Superior temporal gyrus (tissue), 1 donor: ENCODE measurements around the gene JARID2.

Source experiments
- DNase-seq: peaks from one replicate; pipeline ENCODE4 v3.0.0-alpha.2; 2016; ENCODE audit errors: extremely low spot score

The JARID2 gene

DNA sequence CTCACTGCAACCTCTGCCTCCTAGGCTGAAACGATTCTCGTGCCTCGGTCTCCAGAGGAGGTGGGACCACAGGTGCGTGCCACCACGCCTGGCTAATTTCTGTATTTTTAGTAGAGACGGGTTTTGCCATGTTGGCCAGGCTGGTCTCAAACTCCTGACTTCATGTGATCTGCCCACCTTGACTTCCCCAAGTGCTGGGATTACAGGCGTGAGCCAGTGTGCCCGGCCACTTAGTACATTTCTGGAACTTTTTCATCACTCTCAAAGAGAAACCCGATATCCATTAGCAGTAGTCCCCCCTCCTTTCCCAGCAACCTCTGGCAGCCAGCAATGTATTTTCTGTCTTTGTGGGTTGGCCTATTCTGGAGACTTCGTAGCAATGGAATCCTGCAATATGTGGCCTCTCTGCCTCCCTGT, 109.8 kb downstream of the JARID2 start:
- no peak for DNase-seq

DNA sequence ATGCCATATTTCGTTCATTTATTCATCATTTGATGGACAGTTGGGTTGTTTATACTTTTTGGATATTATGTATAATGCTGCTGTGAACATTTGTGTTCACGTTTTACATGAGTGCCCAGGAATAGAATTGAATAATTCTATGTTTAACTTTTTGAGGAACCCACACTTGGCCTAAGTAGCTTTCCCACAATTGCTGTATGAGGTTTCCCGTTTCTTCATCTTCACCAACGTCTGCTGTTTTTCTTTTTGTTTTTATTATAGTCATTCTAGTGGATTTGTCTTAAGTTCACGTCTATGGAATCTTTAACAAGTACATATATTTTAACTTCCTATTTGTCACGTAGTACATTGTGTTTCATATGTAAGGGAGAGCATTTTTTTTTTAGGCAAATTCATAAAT, 110.3 kb downstream of the JARID2 start:
- no peak for DNase-seq

DNA sequence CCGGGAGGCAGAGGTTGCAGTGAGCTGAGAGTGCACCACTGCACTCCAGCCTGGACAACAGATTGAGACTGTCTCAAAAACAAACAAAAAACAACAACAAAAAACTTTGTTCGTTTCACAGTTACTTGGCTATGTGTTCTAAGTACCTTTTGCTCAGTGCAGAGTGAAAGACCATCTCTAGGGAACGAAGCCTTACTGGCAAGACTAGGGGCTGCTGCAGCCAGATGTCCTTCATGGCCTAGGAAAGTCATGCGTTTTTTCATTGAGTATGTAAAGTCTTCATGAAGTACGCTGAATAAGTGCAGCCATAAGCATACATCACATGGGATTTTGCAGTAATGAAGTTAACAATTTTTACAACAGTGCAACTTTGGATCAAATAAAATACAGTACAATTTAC, 111.1 kb downstream of the JARID2 start:
- no peak for DNase-seq

DNA sequence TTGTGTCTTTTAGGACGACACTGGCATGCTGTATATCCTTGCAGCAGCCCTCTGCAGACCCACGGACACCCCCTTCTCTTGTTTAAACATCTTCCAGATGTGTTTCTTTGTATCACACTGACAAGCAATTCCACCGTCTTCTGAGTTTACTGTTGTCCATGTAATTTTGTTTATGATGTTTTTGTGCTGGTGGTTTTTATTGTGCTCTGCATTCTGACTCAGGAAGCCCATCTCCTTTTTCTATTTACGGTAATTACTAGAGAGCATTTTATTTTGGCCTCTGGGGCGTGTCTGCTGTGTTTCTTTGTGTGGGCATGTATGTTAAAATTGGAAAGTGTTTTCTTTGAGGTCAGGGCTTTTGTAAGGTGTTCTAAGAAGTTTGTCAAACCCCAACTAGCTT, 111.9 kb downstream of the JARID2 start:
- DNase-seq: no peak

DNA sequence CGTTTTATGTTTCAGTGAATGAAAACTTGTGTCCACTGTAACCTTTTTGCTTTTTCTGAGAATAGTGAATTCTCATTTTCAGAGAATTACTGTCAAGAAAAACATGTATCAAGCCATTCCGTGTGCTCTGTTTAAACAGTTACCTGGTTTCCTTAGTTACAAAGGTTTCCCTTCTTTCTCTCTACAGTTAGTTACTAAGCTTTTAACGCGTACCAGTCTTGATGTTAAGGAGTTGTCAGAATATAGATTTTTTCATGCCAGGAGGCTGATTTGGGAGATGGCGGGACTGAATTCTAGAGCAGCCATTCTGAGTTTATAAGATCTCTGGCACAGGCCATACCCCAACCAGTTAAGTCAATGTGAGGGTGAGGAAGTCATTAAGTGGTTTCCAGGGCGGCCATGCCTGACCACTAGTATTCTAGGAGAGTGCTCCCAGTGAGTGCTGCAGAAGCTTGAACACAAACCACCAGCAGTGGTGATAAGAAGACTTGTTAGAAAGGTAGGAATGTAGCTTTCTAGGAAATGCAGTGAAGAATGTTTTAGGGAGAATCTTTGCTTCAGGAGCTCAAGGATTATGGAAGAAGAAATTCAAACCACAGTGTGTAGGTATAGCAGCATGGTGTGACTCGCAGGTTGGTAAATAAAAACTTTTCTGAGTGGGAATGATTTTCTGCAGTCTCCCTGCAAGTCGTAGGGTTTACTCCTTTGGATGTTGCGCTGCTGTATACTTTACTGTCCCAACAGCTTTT, 112.9 kb downstream of the JARID2 start:
- DNase-seq: no peak

DNA sequence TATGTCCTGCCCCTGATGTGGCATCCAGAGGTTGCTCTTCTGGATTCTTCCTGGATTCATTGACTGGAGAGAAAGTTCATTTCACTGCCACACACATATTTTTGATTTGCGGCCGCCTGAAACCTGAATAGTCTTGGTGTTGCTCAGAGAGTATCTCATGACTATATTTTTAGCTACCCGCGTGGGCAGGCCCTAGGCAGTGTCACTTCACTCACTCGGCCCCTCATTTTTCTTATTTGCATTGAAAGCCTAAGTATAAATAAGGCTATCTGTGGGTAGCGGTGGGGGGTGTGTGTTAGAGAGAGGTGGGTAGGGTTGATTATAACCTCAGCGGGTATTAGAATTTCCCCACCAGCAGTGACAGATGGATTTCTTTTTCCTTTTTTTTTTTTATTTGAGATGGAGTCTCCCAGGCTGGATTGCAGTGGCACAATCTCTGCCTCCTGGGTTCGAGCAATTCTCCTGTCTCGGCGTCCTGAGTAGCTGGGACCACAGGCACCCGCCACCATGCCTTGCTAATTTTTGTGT, 113.5 kb downstream of the JARID2 start:
- DNase-seq: peak; percentile 33

DNA sequence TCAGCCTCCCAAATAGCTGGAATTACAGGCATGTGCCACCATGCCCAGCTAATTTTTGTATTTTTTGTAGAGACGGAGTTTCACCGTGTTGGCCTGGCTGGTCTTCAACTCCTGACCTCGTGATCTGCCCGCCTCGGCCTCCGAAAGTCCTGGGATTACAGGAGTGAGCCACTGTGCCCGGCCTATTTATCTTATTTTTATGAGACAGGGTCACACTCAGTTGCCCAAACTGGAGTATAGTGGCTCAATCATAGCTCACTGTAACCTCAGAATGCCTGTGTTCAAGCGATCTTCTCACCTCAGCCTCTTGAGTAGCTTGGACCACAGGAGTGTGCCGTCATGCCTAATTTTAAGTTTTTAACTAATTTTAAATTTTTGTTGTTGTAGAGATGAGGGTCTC, 114.4 kb downstream of the JARID2 start:
- DNase-seq: no peak

DNA sequence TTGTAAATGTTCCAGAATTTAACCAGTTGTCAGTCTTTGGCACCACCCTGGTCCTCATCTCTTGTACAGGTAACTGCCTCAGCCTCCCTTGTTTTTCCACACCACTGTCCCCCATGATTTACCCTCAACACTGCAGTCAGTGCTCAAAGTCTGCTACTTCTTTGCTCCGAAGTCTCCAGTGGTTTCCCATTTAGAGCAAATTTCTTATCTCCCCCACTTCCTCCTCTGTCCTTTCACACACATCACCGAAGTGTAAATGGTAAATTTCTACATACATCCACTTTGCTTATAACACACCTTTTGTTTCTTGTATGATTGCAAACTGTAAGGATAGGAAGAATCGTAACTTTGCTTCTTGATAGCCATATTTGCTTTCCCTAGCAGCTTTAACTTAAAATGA, 115.3 kb downstream of the JARID2 start:
- no peak for DNase-seq

DNA sequence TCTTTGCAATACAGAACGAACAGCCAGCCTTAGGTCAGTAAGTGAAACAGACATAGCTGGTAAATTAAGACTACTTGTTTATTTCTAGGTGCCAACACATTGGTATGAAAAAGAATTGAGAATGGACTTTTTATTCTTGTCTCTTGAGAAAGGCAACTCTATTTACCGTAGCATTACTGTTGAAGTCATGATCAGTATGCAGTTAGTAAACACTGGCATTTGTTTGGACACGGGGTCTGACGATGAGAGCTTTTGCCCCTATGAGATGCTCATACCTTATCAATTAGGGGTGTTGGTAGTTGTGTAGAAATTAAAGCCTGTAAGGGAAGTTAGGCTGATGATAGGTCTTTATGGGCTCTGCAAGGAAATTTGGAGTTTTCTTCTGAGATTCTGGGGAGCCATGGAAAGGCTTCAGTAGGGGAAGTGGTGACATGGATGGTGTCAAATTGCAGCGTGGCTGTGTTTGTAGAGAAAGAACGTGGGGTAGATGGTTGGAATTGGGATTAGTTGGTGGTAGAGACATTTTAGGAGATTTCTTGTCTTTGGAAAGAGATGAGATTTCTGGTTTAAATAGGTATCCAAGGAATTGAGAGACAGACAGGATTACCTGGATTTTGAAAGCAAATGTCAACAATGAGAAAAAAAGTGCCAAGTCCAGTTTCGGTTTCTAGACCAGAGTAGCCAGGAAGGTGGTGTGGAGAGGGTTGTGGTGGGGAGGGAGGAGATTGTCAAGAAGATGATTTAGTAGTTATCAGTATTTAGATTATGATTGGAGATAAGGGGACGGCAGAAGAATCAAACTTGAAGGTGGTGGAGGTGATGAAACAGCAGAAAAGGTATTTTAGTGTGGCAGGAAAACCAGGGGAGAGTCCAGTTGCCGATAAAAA, 116.6 kb downstream of the JARID2 start:
- no peak for DNase-seq

DNA sequence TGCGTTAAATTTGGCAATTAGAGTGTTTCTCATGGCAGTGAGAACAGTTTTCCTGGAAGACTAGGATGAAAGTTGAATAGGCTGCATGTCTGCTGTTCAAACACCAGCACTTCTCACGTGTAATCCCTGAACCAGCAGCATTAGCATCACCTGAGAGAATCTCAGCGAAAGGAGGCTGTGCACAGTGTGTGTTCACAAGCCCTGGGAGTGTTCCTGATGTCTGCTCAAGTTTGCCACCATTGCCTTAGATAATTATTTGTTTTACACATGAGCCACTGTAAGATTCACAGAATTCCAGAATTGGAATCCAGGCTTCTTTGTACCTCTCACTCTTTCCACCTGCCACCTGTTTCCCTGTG, 117.3 kb downstream of the JARID2 start:
- no peak for DNase-seq

DNA sequence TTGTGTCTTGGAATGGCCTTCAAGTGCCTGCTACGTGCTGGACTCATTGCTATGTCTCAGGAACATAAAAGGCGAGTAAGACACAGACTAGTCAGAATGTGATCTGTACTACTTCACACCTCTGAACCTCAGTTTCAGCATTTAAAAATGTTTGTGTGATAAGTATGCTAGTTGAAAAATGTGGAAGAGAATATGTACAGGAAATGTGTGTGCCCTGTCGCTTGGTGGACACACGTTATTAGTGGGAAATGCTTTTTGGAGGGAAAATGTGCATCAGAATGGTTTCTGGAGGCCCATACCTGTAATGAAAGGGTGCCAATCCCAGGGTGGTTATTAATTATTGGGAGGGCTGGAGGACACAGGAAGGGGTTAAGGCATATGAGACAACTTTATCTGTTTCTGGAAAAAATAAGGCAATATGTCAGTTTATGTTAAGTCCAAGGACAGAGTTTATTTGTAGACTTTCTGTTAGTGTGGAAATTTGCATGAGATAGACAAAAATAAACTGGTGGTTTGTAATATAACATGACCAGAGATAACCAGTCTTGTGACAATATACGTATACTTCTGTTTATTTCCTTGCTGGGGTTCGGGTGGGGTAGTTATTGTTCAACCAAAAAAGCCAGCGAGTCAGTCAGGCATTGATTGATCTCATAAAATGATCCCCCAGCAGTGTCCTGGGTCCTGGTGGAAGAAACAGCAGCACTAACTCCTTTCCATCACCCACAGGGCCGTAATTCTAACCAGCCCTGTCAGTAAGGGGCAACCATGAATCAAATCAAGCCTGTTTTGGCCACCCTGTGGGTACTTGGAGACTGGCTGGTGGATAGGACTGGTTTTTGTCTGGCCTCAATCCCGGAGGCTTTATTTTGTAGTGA, 117.9 kb downstream of the JARID2 start:
- no peak for DNase-seq

DNA sequence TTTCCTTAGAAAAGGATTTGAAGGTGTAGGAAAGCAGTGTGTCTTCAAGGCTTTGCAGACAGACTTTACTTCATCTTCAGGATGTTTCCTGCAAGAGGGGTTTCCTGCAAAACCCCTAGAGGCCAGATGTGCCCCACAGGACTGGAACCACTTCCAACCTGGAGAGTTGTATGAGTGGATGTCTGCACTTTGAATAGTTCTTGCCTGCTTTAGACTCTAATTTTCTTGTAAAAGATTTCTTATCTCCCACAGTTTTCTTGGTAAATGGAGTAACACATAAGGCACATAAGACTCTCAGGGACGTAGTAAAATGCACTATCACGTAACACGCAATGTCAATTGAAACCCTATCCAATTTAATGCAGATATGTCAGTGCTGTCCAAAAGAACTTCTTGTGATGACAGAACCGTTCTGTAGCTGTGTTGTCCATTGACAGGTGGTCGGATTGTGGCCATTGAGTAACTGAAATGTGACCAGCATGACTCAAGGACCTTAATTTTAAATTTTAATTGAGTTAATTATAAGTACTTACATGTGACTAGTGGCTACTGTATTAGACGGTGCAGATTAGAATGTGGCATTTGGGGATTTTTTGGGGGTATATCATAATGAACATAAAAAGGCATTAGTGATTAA, 118.7 kb downstream of the JARID2 start:
- no peak for DNase-seq

DNA sequence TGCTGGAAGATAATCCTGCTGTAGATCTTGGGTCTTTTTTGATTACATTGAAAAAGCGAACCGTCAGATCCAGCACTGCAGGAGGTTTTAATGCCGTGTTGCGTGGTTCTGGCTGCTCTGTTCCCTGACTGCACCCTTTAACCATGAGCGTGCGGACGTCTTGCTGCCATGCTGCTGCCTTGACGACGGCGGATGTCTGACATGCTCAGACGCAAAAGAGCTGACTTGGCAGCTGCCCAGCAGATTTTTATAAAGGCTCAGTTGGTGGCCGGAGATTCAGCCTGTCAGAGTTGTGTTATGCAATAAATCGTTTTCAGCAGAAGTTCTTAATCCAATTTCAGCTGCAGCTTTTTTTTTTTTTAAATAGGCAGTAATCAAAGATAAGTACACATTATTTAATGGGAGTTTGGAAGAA, 119.4 kb downstream of the JARID2 start:
- peak; percentile 83 for DNase-seq

DNA sequence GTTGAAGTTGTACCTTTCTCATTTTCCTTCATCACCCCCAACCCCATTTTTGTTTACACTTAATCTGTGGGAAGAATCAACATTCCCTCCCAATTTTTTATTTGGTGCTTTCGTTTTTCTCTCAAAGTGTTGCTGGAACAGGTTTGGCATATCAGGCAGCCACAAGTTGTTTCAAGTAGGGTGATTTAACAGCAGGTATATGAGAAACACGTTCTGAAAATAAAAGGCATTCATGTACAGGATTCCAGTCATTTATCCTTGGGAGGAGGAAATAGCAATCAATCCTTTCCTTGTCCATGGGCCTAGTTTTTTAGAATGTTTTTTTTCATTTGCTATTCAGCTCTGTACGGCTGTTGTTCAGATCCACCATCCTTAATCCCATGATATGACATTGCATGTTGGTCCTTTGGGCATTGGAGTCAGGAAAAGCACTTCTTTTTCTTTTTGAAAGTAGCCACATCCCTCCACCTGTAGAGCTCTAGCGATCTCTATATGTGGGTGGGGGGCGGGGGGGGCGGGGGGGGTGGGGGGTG, 120.2 kb downstream of the JARID2 start:
- no peak for DNase-seq

DNA sequence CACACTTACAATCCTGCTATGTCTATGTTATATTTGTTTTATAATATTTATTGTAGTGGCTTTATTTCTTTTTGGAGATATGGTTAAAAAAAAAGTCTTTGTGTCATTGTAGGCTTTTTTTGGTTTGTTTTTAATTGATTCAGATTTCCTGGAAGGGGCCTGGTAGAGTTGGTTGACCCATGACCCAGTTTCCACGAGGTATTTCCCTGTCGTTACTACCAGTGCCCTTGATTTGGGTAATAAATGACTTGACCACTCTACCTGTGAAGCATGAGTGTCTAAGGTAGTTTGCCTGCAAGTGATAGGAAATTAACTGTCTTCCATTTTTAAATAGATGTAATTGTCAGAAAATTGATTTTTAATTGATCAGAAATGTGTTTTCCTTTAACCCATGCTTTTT, 121.0 kb downstream of the JARID2 start:
- DNase-seq: no peak

DNA sequence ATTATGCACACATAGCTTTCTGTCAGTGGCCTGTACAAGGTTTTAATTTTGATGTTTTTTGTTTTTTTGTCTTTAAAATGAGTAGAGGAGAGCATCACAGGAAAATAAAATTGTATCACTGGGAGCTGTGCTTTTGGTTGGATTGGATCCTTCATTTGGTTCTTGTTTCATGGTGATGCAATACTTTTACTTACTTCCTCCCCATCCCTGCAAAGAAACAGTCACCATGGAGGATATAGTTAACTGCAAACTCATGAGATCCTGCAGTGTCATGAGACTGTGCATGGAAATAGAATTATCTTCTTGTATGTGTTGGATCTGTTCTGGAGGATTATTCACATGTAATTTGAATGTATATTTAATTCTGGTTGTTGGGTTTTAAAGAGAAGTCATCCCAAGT, 122.3 kb downstream of the JARID2 start:
- no peak for DNase-seq

DNA sequence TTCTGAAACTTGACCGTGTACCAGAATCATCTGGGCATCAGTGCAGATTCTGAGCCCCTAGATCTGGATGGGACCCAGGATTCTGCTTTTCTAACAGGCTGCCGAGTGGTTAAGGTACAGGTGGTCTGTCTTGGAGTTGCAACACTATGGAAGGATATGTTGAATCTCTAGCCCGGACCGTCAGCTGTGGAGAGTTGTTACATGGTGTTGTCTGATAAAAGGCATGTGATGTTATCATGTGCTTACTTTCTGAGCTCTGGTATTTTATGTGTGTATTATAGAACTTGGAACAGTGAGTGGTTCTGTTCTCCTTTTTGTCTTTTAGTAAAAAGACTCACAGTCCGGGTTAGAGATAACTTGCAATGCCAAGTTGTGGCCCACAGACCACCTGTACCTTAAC, 123.0 kb downstream of the JARID2 start:
- no peak for DNase-seq

DNA sequence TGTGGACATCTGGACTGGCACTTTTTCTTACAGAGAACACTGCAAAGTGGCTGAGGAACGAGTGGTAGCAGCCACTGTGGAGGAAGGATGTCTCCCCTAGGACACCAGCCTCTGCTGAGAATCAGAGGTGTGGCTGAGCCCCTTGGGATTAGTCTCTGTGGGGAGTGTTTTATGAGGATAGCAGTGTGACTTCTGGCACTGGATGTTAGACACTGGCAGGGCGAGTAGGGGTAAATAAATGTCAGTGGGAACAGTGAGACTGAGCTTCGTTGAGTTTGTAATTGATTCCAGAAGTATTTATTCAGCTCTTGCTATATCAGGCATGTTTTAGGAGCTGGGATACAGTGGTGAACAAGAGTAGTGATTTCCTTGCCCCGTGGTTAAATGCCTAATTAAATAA, 124.0 kb downstream of the JARID2 start:
- DNase-seq: no peak

DNA sequence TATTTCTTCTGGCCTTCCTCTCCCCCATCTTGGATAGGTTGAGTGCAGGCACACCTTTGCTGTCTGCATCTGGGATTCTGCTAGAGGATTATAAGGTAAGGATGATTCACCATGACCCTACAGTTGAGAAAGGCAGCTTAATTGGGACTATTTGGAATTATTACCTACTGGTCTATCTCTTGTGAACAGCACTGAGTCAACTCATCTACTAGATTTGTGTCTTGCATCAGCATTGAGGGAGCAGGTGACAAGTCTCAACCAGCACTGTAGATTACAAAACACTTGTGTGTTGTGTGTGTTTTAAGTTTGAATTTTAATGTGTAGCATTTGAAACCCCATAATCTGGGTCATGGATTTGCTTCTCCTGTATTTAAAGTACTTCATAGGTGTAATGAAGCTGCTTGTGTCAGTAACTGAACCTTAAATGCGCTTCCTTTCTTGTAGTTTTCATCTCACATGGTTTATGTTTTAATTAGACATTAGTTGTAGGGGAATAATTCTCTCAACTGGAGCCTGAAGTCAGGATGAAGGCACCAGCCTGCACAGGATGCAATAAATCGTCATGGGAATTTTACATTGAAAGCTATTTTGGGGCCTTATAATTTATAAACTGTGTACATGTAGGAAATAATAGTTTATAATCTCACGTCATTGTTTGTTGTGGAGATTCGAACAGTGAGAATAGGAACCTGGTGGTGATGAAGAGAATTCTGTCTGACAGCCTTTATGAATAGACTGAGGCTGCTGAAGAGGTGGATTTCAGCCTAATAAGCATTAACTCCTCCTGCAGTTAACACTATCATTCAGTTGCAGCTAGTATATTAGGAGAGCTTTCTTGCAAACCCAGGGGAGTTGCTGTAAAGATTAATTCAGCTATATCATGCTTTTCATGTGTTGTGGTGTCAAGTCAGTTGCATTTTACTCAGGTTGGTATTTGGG, 125.1 kb downstream of the JARID2 start:
- DNase-seq: no peak

DNA sequence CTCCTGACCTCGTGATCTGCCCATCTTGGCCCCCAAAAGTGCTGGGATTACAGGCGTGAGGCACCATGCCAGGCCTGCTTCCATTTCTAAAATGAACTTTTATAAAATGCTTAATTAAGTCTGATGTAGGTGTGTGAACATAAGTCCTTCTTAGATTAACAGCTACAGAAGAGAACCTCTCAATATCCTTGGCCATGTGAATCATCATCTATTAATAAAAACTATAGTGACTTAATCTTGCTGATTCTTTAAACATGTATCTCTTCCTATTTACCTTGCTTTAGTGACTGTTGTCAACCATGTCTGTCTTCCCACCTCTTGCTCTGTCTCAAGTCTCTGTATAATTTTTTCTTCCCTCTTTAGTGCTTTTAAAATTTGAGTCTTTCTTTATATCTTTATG, 127.1 kb downstream of the JARID2 start:
- no peak for DNase-seq
